Stimulated activated CD8-positive, alpha-beta memory T cell treated with anti-CD3 and anti-CD28 coated beads, Interleukin-12 subunit alpha, Interleukin-12 subunit beta, amount 100 ng/mL, for 24 hours (primary cell): ENCODE data around the gene GJD2.

ENCODE experiments used
- DNase-seq: peaks from one replicate; pipeline ENCODE4 v3.0.0-alpha.2; 2020; ENCODE audit errors: extremely low read depth

The GJD2 gene

GRCh38 chr15:34724481-34724880 is 30.3 kb downstream of the GJD2 start:
- no peak for DNase-seq

- no peak for DNase-seq
These were observed 32.4 kb downstream of the GJD2 start for GRCh38 chr15:34722439-34722836.

GRCh38 chr15:34721802-34722438 is 32.9 kb downstream of the GJD2 start:
- no peak for DNase-seq

GRCh38 chr15:34721157-34721801 is 33.5 kb downstream of the GJD2 start:
- no peak for DNase-seq

- DNase-seq, result no peak
These were observed 35.1 kb downstream of the GJD2 start for GRCh38 chr15:34719695-34720094.

GRCh38 chr15:34718681-34719665 is 35.8 kb downstream of the GJD2 start:
- no peak for DNase-seq

GRCh38 chr15:34717729-34718128 is 37.1 kb downstream of the GJD2 start:
- no peak for DNase-seq

- no peak for DNase-seq
These were observed 38.7 kb downstream of the GJD2 start for GRCh38 chr15:34716111-34716510.

- no peak for DNase-seq
These were observed 40.2 kb downstream of the GJD2 start for GRCh38 chr15:34714476-34715121.

- no peak for DNase-seq
These were observed 41.2 kb downstream of the GJD2 start for GRCh38 chr15:34713635-34714034.

- no peak for DNase-seq
These were observed 44.9 kb downstream of the GJD2 start for GRCh38 chr15:34709866-34710265.

- no peak for DNase-seq
These were observed 46.4 kb downstream of the GJD2 start for GRCh38 chr15:34708422-34708821.

GRCh38 chr15:34701536-34701935 is 53.3 kb downstream of the GJD2 start:
- DNase-seq, result no peak
